HepG2 (cell line): ENCODE results near the gene ESR2. TPM values are rescaled to one million over a fixed set of nuclear protein-coding genes. Genes with fewer than 3 reads are reported as not detected.
A peak's percentile ranks its signal among the peaks of the same experiment; 100 is the strongest.

Experiments
- ATAC-seq: fragments of 200-7000 bp; cut with Tn5 transposase; 3 replicates; pipeline ENCODE4 v1.9.1; 2020; ENCODE audit warnings: mild to moderate bottlenecking, moderate library complexity
- BruUV-seq: library from RNA; stranded (reverse); fragments of 400-500 nt; replicated peaks from 2 replicates; lab custom pipeline; 2021; lab: Mats Ljungman, UMichigan
- CTCF ChIA-PET: fragments of 300-600 bp; formaldehyde crosslinking; extraction: SDS; loops from one replicate; lab custom pipeline; 2021; ENCODE audit warnings: low total read pairs, inconsistent platforms, low intra/inter-chr PET ratio; lab: Yijun Ruan, JAX
- POLR2A ChIA-PET: fragments of 350-600 bp; sonication (Branson Sonifier 250); formaldehyde crosslinking; loops from one replicate; lab custom pipeline; 2020; ENCODE audit warnings: antibody characterized with exemption, inconsistent platforms; lab: Yijun Ruan, JAX
- DNase-seq: peaks from one replicate; pipeline ENCODE4 v3.0.0-alpha.2; 2015; ENCODE audit warnings: low spot score
- FAIRE-seq: peaks from 3 replicates; lab custom pipeline; 2011; peaks lifted over from hg19 to GRCh38; lab: Jason Lieb, UNC
- H2AFZ ChIP-seq: one replicate; pipeline ENCODE4 v1.6.1; 2011; ENCODE audit warnings: low read length, inconsistent platforms
- H3K27ac ChIP-seq: fragments of 300-600 bp; 3 replicates; pipeline ENCODE4 v1.8.0; 2011; ENCODE audit warnings: mixed run types, mild to moderate bottlenecking, mixed read lengths, low read length, inconsistent platforms; ENCODE audit not compliant: insufficient read depth; ENCODE audit errors: extremely low read length
- H3K27me3 ChIP-seq, 2 experiments: fragments of 200-600 bp in 1 of 2; 2 replicates in 1 of 2; 3 replicates in 1 of 2; pipeline versions ENCODE4 v1.6.0 to v1.8.0; 2011; ENCODE audit warnings: low read length in 2 of 2, mild to moderate bottlenecking in 2 of 2, moderate library complexity in 2 of 2, inconsistent platforms in 1 of 2; ENCODE audit not compliant: insufficient read depth in 2 of 2, control insufficient read depth in 1 of 2
- H3K36me3 ChIP-seq, 2 experiments: fragments of 200-600 bp in 1 of 2; replicated peaks in 1 of 2; 2 replicates in 1 of 2; 3 replicates in 1 of 2; pipeline versions ENCODE4 v1.5.1 to v1.8.0; 2011; ENCODE audit warnings: low read length in 2 of 2, inconsistent platforms in 1 of 2; ENCODE audit not compliant: insufficient read depth in 2 of 2, control insufficient read depth in 1 of 2
- H3K4me1 ChIP-seq: 2 replicates; pipeline ENCODE4 v1.5.1; 2012; ENCODE audit warnings: low read length, inconsistent platforms; ENCODE audit not compliant: insufficient read depth
- H3K4me2 ChIP-seq: 2 replicates; pipeline ENCODE4 v1.6.0; 2011; ENCODE audit warnings: low read depth, low read length, inconsistent platforms
- H3K4me3 ChIP-seq, 3 experiments: fragments of 200-600 bp in 1 of 3; sonication (generic), shearing (Covaris generic) in 1 of 3; replicated peaks in 1 of 3; 2 replicates each; pipeline ENCODE4 v1.5.1; 2011 to 2016; ENCODE audit warnings: low read length in 3 of 3, inconsistent platforms in 2 of 3, low read depth in 2 of 3, mild to moderate bottlenecking in 2 of 3, control low read depth in 1 of 3, mixed read lengths in 1 of 3; ENCODE audit not compliant: insufficient read depth in 1 of 3
- H3K79me2 ChIP-seq: one replicate; pipeline ENCODE4 v1.6.1; 2011; ENCODE audit warnings: low read length, inconsistent platforms; ENCODE audit not compliant: insufficient read depth
- H3K9ac ChIP-seq: 2 replicates; pipeline ENCODE4 v1.6.0; 2011; ENCODE audit warnings: mild to moderate bottlenecking, low read depth, low read length, inconsistent platforms; ENCODE audit not compliant: insufficient read depth
- H3K9me3 ChIP-seq: 2 replicates; pipeline ENCODE4 v1.5.1; 2012; ENCODE audit warnings: mild to moderate bottlenecking, low read length
- H4K20me1 ChIP-seq: 2 replicates; pipeline ENCODE4 v1.6.0; 2011; ENCODE audit warnings: inconsistent platforms, mild to moderate bottlenecking, low read length, moderate library complexity; ENCODE audit not compliant: insufficient read depth
- FOXK1 ChIP-seq: sonication (generic); formaldehyde crosslinking; IDR thresholded peaks from 2 replicates; pipeline ENCODE4 v1.4.0; 2020; ENCODE audit warnings: low read depth, missing genetic modification reagents, borderline replicate concordance
- SP4 ChIP-seq: sonication (generic); formaldehyde crosslinking; IDR thresholded peaks from 2 replicates; pipeline ENCODE4 v1.8.1; 2023; ENCODE audit warnings: mild to moderate bottlenecking, missing genetic modification reagents
- STAG1 ChIP-seq: sonication (generic); formaldehyde crosslinking; IDR thresholded peaks from 2 replicates; pipeline ENCODE4 v1.4.0; 2020; ENCODE audit warnings: missing genetic modification reagents
- ZNF225 ChIP-seq: sonication (generic); formaldehyde crosslinking; IDR thresholded peaks from 2 replicates; pipeline ENCODE4 v1.4.0; 2020; ENCODE audit warnings: mild to moderate bottlenecking, missing genetic modification reagents
- ZNF253 ChIP-seq: sonication (generic); formaldehyde crosslinking; IDR thresholded peaks from 2 replicates; pipeline ENCODE4 v1.8.0; 2022; ENCODE audit warnings: mild to moderate bottlenecking, missing genetic modification reagents, borderline replicate concordance
- WGBS: methylation state at CpG from one replicate; pipeline ENCODE4 v1.1.6; 2017; ENCODE audit warnings: low lambda C conversion rate; 5-methylcytosine and 5-hydroxymethylcytosine counted together
- in situ Hi-C: cut with HindIII; loops from 2 replicates; pipeline ENCODE4 v1.10.0; 2017; ENCODE audit warnings: low pct_unique_long_range_greater_than_20kb; ENCODE audit not compliant: extremely low pct_ligation_motif_present
- intact Hi-C: fragments of 100-400 bp; cut with micrococcal nuclease; formaldehyde crosslinking; loops from one replicate; pipeline ENCODE4 v1.10.0; 2022; ENCODE audit not compliant: unreplicated experiment
- polyA plus RNA-seq, 8 experiments: library from polyadenylated mRNA; depleted of rRNA in 3 of 8; stranded (reverse) in 7 of 8; unstranded in 1 of 8; fragments of >200 nt; fragmentation: Illumina TruSeq in 4 of 8; extraction: Trizol in 4 of 8; gene quantifications; 2 replicates each; pipeline versions ENCODE4 v1.2.1 to v1.2.3, GENCODE V29; 2011 to 2016; ENCODE audit warnings: low read depth in 4 of 8, missing spikeins in 1 of 8, mixed read lengths in 1 of 8; ENCODE audit not compliant: insufficient read depth in 1 of 8
- total RNA-seq, 5 experiments: library from RNA; depleted of rRNA; stranded (reverse); fragments of >200 nt; fragmentation: Illumina TruSeq; extraction: Trizol; gene quantifications; 2 replicates each; pipeline ENCODE4 v1.2.3, GENCODE V29; 2016; ENCODE audit warnings: low read depth in 1 of 5

ESR2 gene
- total and polyA plus RNA-seq, 2 of the 13 experiments (the other 11 are each of a cell fraction or from before 2014, with no cell fraction given): 0.01 to 0.04 TPM

- Histone ChIP-seq H3K27ac (no peak overlapping the region), H3K36me3 (peaks cover 0 to 7% of the 10 kb centered on the region in 2 experiments; a peak in 1 of 5 replicates), H3K9me3 (no peaks in the 10 kb centered on the region), H3K4me3 (no peak overlapping the region), H3K9ac (no peak overlapping the region), H3K79me2 (no peaks in the 10 kb centered on the region), H3K4me1 (no peaks in the 10 kb centered on the region), H2AFZ (no peak overlapping the region), H4K20me1 (no peaks in the 10 kb centered on the region), H3K4me2 (no peak overlapping the region), H3K27me3 (no peaks in the 10 kb centered on the region)
- no peak for ATAC-seq
- TF ChIP-seq STAG1 (CRISPR knock-in tag) (0 out of 2 replicates have a peak, but pooled peaks have one; percentile 8), SP4 (CRISPR knock-in tag) (no peak)
- 100% methylated on average over 3 of the region's 3 CpGs for WGBS
- in situ Hi-C loops: no loop called here
- POLR2A ChIA-PET: no interaction called here
- FAIRE-seq: no peak
- CTCF ChIA-PET: no interaction called here
- no TSS peak for BruUV-seq
- no peak for DNase-seq
- intact Hi-C loops: no loop called here
Measured at GRCh38 chr14:64159588-64159987, 134.6 kb downstream of the ESR2 start.

- Histone ChIP-seq H2AFZ (no peak overlapping the region), H3K4me2 (no peak overlapping the region)
- no peak for TF ChIP-seq FOXK1 (CRISPR knock-in tag)
- no peak for TF ChIP-seq ZNF253 (CRISPR knock-in tag)
- TF ChIP-seq ZNF225 (CRISPR knock-in tag): no peak
- TF ChIP-seq, all 625 proteins: peak for 0
- BruUV-seq: no TSS peak
- CTCF ChIA-PET: no interaction called here
- WGBS: 87% methylated on average over 2 of the region's 2 CpGs
- H3K9me3 ChIP-seq: no peaks in the 10 kb centered on the region
- H3K9ac ChIP-seq: no peak overlapping the region
- H3K27ac ChIP-seq: no peak overlapping the region
- H4K20me1 ChIP-seq: no peaks in the 10 kb centered on the region
- POLR2A ChIA-PET: no interaction called here
- peaks cover 0 to 7% of the 10 kb centered on the region in 2 experiments; a peak in 1 of 5 replicates for H3K36me3 ChIP-seq
- H3K4me1 ChIP-seq: no peaks in the 10 kb centered on the region
- H3K79me2 ChIP-seq: no peaks in the 10 kb centered on the region
- H3K27me3 ChIP-seq: no peaks in the 10 kb centered on the region
- ATAC-seq: no peak
- FAIRE-seq: no peak
- DNase-seq: no peak
- in situ Hi-C loops: no loop called here
- H3K4me3 ChIP-seq: no peak overlapping the region
- intact Hi-C loops: no loop called here
Measured at GRCh38 chr14:64158608-64159007, 135.6 kb downstream of the ESR2 start.
